Right atrium auricular region (tissue), 2 donors: Measurements from ENCODE around the gene CCIN. TPM values are rescaled to one million over a fixed set of nuclear protein-coding genes. Genes with fewer than 3 reads are reported as not detected.

Experiments
- DNase-seq: peaks from one replicate; pipeline ENCODE4 v3.0.0-alpha.2; 2019; ENCODE audit warnings: low spot score
- H3K27ac ChIP-seq, 2 donors: fragments of 200-600 bp; sonication (generic); 1 replicate in 1 of 2; 2 replicates in 1 of 2; pipeline ENCODE4 v1.5.1; 2016 to 2019
- H3K27me3 ChIP-seq, 2 donors: fragments of 200-600 bp; sonication (generic); one replicate each; pipeline versions ENCODE4 v1.5.1 to v1.6.0; 2017 to 2019
- H3K36me3 ChIP-seq: fragments of 200-600 bp; sonication (generic); one replicate; pipeline ENCODE4 v1.5.1; 2016
- H3K4me1 ChIP-seq, 2 donors: fragments of 200-600 bp; sonication (generic); one replicate each; pipeline versions ENCODE4 v1.5.1 to v1.6.0; 2017 to 2019
- H3K4me3 ChIP-seq, 2 donors: fragments of 200-600 bp; sonication (generic); 1 replicate in 1 of 2; 2 replicates in 1 of 2; pipeline ENCODE4 v1.5.1; 2017 to 2019; ENCODE audit warnings: mild to moderate bottlenecking in 1 of 2, moderate library complexity in 1 of 2
- H3K9me3 ChIP-seq, 2 donors: fragments of 200-600 bp; sonication (generic); one replicate each; pipeline ENCODE4 v1.5.1; 2019
- CTCF ChIP-seq, 2 donors: fragments of 200-600 bp; sonication (generic); IDR thresholded peaks; one replicate each; pipeline ENCODE4 v1.5.1; 2019; ENCODE audit warnings: antibody characterized with exemption in 2 of 2
- total RNA-seq, 2 donors: library from RNA; depleted of rRNA; stranded (reverse); fragments of >200 nt; gene quantifications; one replicate each; pipeline ENCODE4 v1.1.0, GENCODE V29; 2016

CCIN gene
- total RNA-seq, 2 donors from 2014 or later, result not detected

DNA sequence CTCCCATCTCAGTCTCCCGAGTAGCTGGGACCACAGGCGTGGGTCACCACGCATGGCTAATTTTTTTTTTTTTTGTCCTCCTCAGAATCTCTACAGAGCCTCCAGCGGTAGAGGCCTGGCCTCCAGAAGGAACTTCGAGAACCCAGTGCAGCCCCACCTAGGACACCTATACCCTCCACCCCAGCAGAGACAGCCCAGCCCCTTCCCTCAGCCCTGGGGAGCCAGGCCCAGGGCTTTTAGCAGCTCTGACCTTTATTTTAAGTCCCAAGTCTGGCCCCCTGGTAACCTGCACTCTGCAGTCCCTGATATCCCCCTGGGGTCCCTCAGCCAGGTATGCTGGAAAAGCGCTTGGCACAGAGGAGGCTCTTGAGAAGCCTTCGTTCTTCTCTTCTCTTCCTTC lies 27.4 kb upstream of the CCIN start:
- Histone ChIP-seq H3K27ac (peak overlapping the region; percentile 33 to 65), H3K36me3 (no peaks in the 10 kb centered on the region), H3K4me1 (peaks cover 0 to 67% of the 10 kb centered on the region in 2 donors), H3K27me3 (no peaks in the 10 kb centered on the region), H3K9me3 (no peaks in the 10 kb centered on the region), H3K4me3 (no peak overlapping the region)
- DNase-seq, result no peak
- TF ChIP-seq CTCF (IDR thresholded peaks at IDR 0.05), result no peak

DNA sequence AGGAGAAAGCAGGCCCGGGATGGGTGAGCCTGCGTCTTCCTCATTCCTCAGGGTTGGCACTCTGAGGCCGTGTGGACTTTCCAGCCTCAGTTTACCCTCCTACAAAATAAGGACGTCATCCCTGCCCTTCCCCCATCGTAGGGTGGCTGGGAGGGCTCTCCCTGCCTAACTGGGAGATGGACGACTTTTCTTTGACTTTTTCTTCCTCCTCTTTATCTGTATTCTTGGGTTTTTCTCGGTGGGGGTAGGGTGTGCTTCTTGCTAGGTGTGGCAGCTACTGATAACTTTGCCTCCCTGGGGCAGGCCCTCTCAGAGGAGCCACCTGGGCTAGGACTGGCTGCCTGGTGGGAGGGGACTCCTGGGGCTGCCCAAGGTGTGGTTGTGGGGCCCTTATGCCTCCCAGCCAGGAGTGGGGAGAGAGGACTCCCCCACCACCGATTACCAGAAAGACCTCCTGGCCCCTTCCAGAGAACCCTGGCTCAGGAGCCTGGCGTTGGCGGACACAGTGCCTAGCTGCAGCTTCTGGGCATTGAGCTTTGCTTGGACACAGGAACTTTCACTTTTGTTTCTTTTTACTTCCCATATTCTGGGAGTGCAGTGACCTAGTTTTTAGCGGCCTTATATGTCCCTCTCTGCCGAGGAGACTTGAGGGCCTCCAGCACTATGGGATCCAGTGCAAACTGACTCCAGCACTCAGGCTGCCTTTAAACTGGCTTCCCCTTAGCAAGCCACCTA lies 26.5 kb upstream of the CCIN start:
- Histone ChIP-seq H3K4me1 (peaks cover 0 to 59% of the 10 kb centered on the region in 2 donors), H3K4me3 (peak overlapping the region in 1 of 2 donors; percentile 10), H3K9me3 (no peaks in the 10 kb centered on the region), H3K36me3 (no peaks in the 10 kb centered on the region), H3K27ac (peak overlapping the region; percentile 65 to 67), H3K27me3 (no peaks in the 10 kb centered on the region)
- no peak for DNase-seq
- TF ChIP-seq CTCF (IDR thresholded peaks at IDR 0.05), result no peak

DNA sequence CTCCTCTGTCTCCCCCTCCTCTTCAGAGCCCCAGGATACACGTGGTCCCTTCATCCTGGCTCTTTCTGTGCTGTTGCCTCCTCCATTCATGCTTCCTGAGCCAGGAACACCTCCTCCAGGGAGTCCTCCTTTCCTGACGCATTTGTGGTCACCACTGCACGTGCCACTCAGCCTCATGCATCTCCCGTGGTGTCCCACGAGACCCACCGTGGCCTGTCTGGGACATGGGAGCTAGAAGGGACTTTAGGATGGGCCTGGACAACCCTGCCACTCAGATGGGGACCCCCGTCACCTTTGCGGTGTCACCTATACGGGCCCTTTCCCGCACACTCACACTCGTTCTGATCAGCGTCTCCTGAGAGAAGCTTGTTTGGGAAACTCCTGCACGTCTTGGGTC lies 25.9 kb upstream of the CCIN start:
- H3K27me3 ChIP-seq, result no peaks in the 10 kb centered on the region

GRCh38 chr9:36144309-36145232 lies 24.6 kb upstream of the CCIN start:
- Histone ChIP-seq H3K36me3 (no peaks in the 10 kb centered on the region), H3K4me1 (peaks cover 0 to 64% of the 10 kb centered on the region in 2 donors), H3K4me3 (no peak overlapping the region), H3K27me3 (no peaks in the 10 kb centered on the region), H3K27ac (no peak overlapping the region), H3K9me3 (no peaks in the 10 kb centered on the region)
- TF ChIP-seq CTCF (IDR thresholded peaks at IDR 0.05), result no peak
- DNase-seq, result no peak

More for the DNA sequence above, 25.9 kb upstream of the CCIN start:
- H3K4me1 ChIP-seq, result peaks cover 0 to 59% of the 10 kb centered on the region in 2 donors
- no peak for TF ChIP-seq CTCF (IDR thresholded peaks at IDR 0.05)
- H3K27ac ChIP-seq, result peak overlapping the region; percentile 65 to 67
- H3K9me3 ChIP-seq, result no peaks in the 10 kb centered on the region
- no peak for DNase-seq
- H3K36me3 ChIP-seq, result no peaks in the 10 kb centered on the region
- peak overlapping the region in 1 of 2 donors; percentile 10 for H3K4me3 ChIP-seq

DNA sequence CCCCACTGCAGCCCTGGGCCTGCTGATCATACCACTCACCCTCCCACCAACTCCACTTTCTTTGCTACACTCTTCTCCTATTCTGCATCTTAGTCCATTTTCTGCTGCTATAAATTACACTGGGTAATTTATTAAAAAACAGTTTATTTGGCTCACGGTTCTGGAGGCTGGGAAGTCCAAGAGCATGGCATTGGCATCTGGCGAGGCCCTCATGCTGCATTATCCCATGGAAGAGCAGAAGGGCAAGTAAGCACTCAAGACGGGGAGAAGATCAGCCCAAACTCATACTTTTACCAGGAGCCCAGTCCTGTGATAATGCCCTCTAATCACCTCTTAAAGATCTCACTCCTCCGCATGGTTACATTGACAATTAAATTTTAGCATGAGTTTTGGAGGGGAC lies 23.2 kb upstream of the CCIN start:
- Histone ChIP-seq H3K27me3 (no peaks in the 10 kb centered on the region), H3K27ac (no peak overlapping the region), H3K9me3 (no peaks in the 10 kb centered on the region), H3K36me3 (no peaks in the 10 kb centered on the region), H3K4me1 (peaks cover 0 to 54% of the 10 kb centered on the region in 2 donors), H3K4me3 (no peak overlapping the region)
- no peak for TF ChIP-seq CTCF (IDR thresholded peaks at IDR 0.05)
- no peak for DNase-seq
